Measurements from ENCODE around the gene COMMD8. TPM values are rescaled to one million over a fixed set of nuclear protein-coding genes. Genes with fewer than 3 reads are reported as not detected.

Gene COMMD8
- total RNA-seq, 6 experiments from 2014 or later, result 4.5 to 9.2 (median 7.0) TPM

- 45% methylated on average over 4 of the region's 4 CpGs for WGBS (ENCODE audit: insufficient coverage, low coverage, low lambda C conversion rate, missing lambda C conversion rate)
- no peak for ATAC-seq
- no peaks in the 10 kb centered on the region for H3K9me3 ChIP-seq
Observed at GRCh38 chr4:47482326-47482725, 18.8 kb upstream of the COMMD8 start.

GRCh38 chr4:47478804-47479203 is 15.3 kb upstream of the COMMD8 start:
- ATAC-seq (no peak), DNase-seq (no peak)
- 78% methylated on average over 4 of the region's 4 CpGs for WGBS (ENCODE audit: insufficient coverage, low coverage, low lambda C conversion rate, missing lambda C conversion rate)
- no peaks in the 10 kb centered on the region for H3K4me1 ChIP-seq
- no peaks in the 10 kb centered on the region for H3K36me3 ChIP-seq
- H3K4me3 ChIP-seq, result no peak overlapping the region
- intact Hi-C loops (cut with DNase I), result no loop called here
- H3K9me3 ChIP-seq, result no peaks in the 10 kb centered on the region
- no peak overlapping the region for H3K27ac ChIP-seq
- no peaks in the 10 kb centered on the region for H3K27me3 ChIP-seq
- TF ChIP-seq POLR2A (IDR thresholded peaks at IDR 0.05), result no peak

More at GRCh38 chr4:47482326-47482725, 18.8 kb upstream of the COMMD8 start:
- no peak overlapping the region for H3K4me3 ChIP-seq
- intact Hi-C loops (cut with DNase I), result no loop called here
- no peak for DNase-seq
- peaks cover 0 to 6% (median 1%) of the 10 kb centered on the region in 4 donors for H3K4me1 ChIP-seq
- H3K27me3 ChIP-seq, result no peaks in the 10 kb centered on the region
- no peak overlapping the region for H3K27ac ChIP-seq
- H3K36me3 ChIP-seq, result no peaks in the 10 kb centered on the region
- TF ChIP-seq POLR2A (IDR thresholded peaks at IDR 0.05), result no peak
- TF ChIP-seq CTCF (IDR thresholded peaks at IDR 0.05), result no peak

- Histone ChIP-seq H3K4me1 (no peaks in the 10 kb centered on the region), H3K4me3 (no peak overlapping the region), H3K36me3 (no peaks in the 10 kb centered on the region), H3K27ac (no peak overlapping the region), H3K27me3 (no peaks in the 10 kb centered on the region), H3K9me3 (no peaks in the 10 kb centered on the region)
- no peak for TF ChIP-seq CTCF (IDR thresholded peaks at IDR 0.05)
- TF ChIP-seq POLR2A (IDR thresholded peaks at IDR 0.05), result no peak
- DNase-seq, result no peak
- intact Hi-C loops (cut with DNase I), result no loop called here
- 90% methylated on average over 1 of the region's 1 CpG for WGBS (ENCODE audit: insufficient coverage, low coverage, low lambda C conversion rate, missing lambda C conversion rate)
- ATAC-seq, result no peak
Observed at GRCh38 chr4:47475411-47475810, 11.9 kb upstream of the COMMD8 start.

- H3K36me3 ChIP-seq, result no peaks in the 10 kb centered on the region
- H3K27ac ChIP-seq, result no peak overlapping the region
- no peak for ATAC-seq
- WGBS (ENCODE audit: insufficient coverage, low coverage, low lambda C conversion rate, missing lambda C conversion rate), result 78% methylated on average over 4 of the region's 4 CpGs
- no peaks in the 10 kb centered on the region for H3K9me3 ChIP-seq
- H3K4me1 ChIP-seq, result no peaks in the 10 kb centered on the region
- no peak overlapping the region for H3K4me3 ChIP-seq
- intact Hi-C loops (cut with DNase I), result no loop called here
- H3K27me3 ChIP-seq, result no peaks in the 10 kb centered on the region
- TF ChIP-seq CTCF (IDR thresholded peaks at IDR 0.05), result no peak
- TF ChIP-seq POLR2A (IDR thresholded peaks at IDR 0.05), result no peak
- DNase-seq, result no peak
Observed at GRCh38 chr4:47474799-47475198, 11.3 kb upstream of the COMMD8 start.

GRCh38 chr4:47473141-47473750 is 9.7 kb upstream of the COMMD8 start:
- no peaks in the 10 kb centered on the region for H3K9me3 ChIP-seq
- intact Hi-C loops (cut with DNase I), result no loop called here
- ATAC-seq (no peak), DNase-seq (no peak)
- 71% methylated on average over 3 of the region's 3 CpGs for WGBS (ENCODE audit: insufficient coverage, low coverage, low lambda C conversion rate, missing lambda C conversion rate)
- no peak overlapping the region for H3K4me3 ChIP-seq
- no peak overlapping the region for H3K27ac ChIP-seq
- no peaks in the 10 kb centered on the region for H3K4me1 ChIP-seq
- no peaks in the 10 kb centered on the region for H3K27me3 ChIP-seq
- H3K36me3 ChIP-seq, result no peaks in the 10 kb centered on the region
- no peak for TF ChIP-seq POLR2A (IDR thresholded peaks at IDR 0.05)
- no peak for TF ChIP-seq CTCF (IDR thresholded peaks at IDR 0.05)
